Measurements from ENCODE around the gene CFAP97. TPM values are rescaled to one million over a fixed set of nuclear protein-coding genes. Genes with fewer than 3 reads are reported as not detected.
A peak's percentile ranks its signal among the peaks of the same experiment; 100 is the strongest.

CFAP97 gene
- total and polyA plus RNA-seq, 9 of the 15 experiments (the other 6 are each of a cell fraction or from before 2014, with no cell fraction given) = 17.3 to 57.8 (median 44.4) TPM

DNA sequence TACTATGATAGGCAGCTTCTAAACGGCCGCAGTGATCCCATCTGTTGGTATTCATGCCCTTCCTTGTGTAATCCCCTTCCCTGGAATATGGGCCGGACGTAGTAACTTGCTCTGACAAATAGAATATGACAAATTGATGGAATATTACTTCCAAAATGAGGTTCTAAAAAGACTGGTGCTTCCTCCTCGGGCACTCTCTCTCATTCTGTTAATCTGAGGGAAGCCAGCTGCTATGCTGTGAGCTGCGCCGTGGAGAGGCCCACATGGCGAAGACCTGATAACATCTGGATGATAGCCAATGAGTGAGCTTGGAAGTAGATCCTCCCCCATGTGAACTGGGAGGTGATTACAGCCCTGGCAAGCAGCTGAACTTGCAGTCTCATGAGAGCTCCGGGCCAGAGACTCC is 88.0 kb downstream of the CFAP97 start (continued):
- TF ChIP-seq REST (IDR thresholded peaks at IDR 0.05; ENCODE audit: borderline replicate concordance) (0 out of 2 replicates have a peak, but pooled peaks have one; percentile 9), REST (CRISPR knock-in tag; IDR thresholded peaks at IDR 0.05; ENCODE audit: low read depth) (no peak), SETDB1 (IDR thresholded peaks at IDR 0.05; ENCODE audit: low read length) (no peak), TAF1 (IDR thresholded peaks at IDR 0.05; ENCODE audit: control insufficient read depth, extremely low read depth, insufficient read depth, low read length, severe bottlenecking) (peak; percentile 49), KLF16 (IDR thresholded peaks at IDR 0.05) (0 out of 2 replicates have a peak, but pooled peaks have one; percentile 18), DACH1 (IDR thresholded peaks at IDR 0.05; ENCODE audit: partially characterized antibody) (peak; percentile 57), TCF3 (CRISPR knock-in tag; IDR thresholded peaks at IDR 0.05) (peak; percentile 60), SMARCA4 (IDR thresholded peaks at IDR 0.05) (peak; percentile 61), MXI1 (IDR thresholded peaks at IDR 0.05; ENCODE audit: low read depth, low read length) (peak; percentile 71; the same call in 1 of the 2 replicates), USF2 (CRISPR knock-in tag; IDR thresholded peaks at IDR 0.05) (no peak), JUND (IDR thresholded peaks at IDR 0.05; ENCODE audit: borderline replicate concordance, low read depth, low read length) (peak; percentile 61; the same call in 1 of the 2 replicates), JUND (tag; IDR thresholded peaks at IDR 0.05; ENCODE audit: borderline replicate concordance, low read depth, low read length) (no peak; the same call in 2 of the 3 replicates), SOX6 (IDR thresholded peaks at IDR 0.05) (peak; percentile 61; the same call in 1 of the 2 replicates), SAFB (IDR thresholded peaks at IDR 0.05; ENCODE audit: borderline replicate concordance, low read depth, low read length) (no peak), XRCC4 (IDR thresholded peaks at IDR 0.05; ENCODE audit: extremely low read depth, insufficient read depth, insufficient read length) (no peak), CREM (IDR thresholded peaks at IDR 0.05; ENCODE audit: low read depth) (peak; percentile 60; the same call in 1 of the 2 replicates), ATF1 (CRISPR knock-in tag; IDR thresholded peaks at IDR 0.05) (no peak), ATF1 (tag; IDR thresholded peaks at IDR 0.05) (peak; percentile 46)
- TF ChIP-seq, protein P1, sequence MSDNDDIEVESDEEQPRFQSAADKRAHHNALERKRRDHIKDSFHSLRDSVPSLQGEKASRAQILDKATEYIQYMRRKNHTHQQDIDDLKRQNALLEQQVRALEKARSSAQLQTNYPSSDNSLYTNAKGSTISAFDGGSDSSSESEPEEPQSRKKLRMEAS (CRISPR knock-in tag; IDR thresholded peaks at IDR 0.05) = peak; percentile 74
